NB4 (cell line): Measurements from ENCODE around the gene OPA1.

ENCODE experiments used
- CTCF ChIP-seq: IDR thresholded peaks from one replicate; pipeline ENCODE4 v1.5.1; 2012; ENCODE audit warnings: low read depth, low read length
- MAX ChIP-seq: IDR thresholded peaks from 2 replicates; pipeline ENCODE4 v1.6.1; 2011; ENCODE audit warnings: low read depth, low read length
- MYC ChIP-seq: IDR thresholded peaks from 2 replicates; pipeline ENCODE4 v1.6.1; 2011; ENCODE audit warnings: low read depth, low read length
- POLR2A ChIP-seq: IDR thresholded peaks from 2 replicates; pipeline ENCODE4 v1.6.1; 2011; ENCODE audit warnings: mild to moderate bottlenecking; ENCODE audit not compliant: insufficient read length; ENCODE audit errors: extremely low read depth

DNA sequence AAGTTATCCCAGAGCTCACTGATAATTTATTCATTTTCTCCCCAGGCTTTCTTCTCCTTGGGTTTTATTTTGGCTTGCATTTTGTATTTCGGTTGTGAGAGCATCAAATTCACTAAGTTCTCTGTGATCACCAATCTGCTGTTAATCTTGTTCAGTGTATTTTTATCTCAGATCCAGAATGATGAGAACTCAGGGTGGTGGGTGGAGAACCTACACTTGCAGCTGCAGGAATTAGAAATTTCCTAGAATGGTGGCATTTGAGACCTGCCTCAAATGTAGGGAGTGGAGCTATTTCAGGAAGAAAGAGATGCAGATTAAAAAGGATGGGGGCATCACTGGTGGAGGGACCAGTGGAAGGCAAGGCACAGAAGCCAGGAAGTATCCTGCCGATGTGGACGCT, 129.6 kb downstream of the OPA1 start:
- TF ChIP-seq CTCF: no peak
- TF ChIP-seq POLR2A: no peak
- TF ChIP-seq MAX: no peak
- TF ChIP-seq MYC: no peak
